CD4-positive, alpha-beta T cell (primary cell): ENCODE measurements around the gene STX18. TPM values are rescaled to one million over a fixed set of nuclear protein-coding genes. Genes with fewer than 3 reads are reported as not detected.
"Not testable (repeated sequence)": the region's sequence is repeated elsewhere in the genome, so short reads cannot be mapped to it uniquely, and the experiment has no call there.

Experiments
- ATAC-seq: fragments of 200-7000 bp; cut with Tn5 transposase; one replicate; pipeline ENCODE4 v1.10.0; 2022; ENCODE audit warnings: mild to moderate bottlenecking; ENCODE audit not compliant: poor library complexity
- CTCF ChIA-PET: fragments of 350-600 bp; sonication (Branson Sonifier 250); formaldehyde crosslinking; loops from one replicate; lab custom pipeline; 2021; ENCODE audit warnings: antibody characterized with exemption, inconsistent platforms; lab: Charles Lee
- POLR2A ChIA-PET: fragments of 350-600 bp; sonication (Branson Sonifier 250); formaldehyde crosslinking; loops from one replicate; lab custom pipeline; 2021; ENCODE audit warnings: antibody characterized with exemption, inconsistent platforms; lab: Charles Lee
- DNase-seq, 14 experiments: peaks; one replicate each; pipeline ENCODE4 v3.0.0-alpha.2; 2013 to 2020; ENCODE audit warnings: mixed read lengths in 2 of 14
- H3K27ac ChIP-seq, 2 donors: one replicate each; pipeline versions ENCODE4 v1.5.1 to v1.7.0; 2013; ENCODE audit warnings: low read length in 2 of 2, low read depth in 1 of 2, mild to moderate bottlenecking in 1 of 2
- H3K27me3 ChIP-seq, 2 experiments: 1 replicate in 1 of 2; 2 replicates in 1 of 2; pipeline versions ENCODE4 v1.6.1 to v1.7.0; 2013; ENCODE audit warnings: low read length in 2 of 2, control low read depth in 1 of 2, mild to moderate bottlenecking in 1 of 2, moderate library complexity in 1 of 2; ENCODE audit not compliant: insufficient read depth in 2 of 2, control insufficient read depth in 1 of 2
- H3K36me3 ChIP-seq: one replicate; pipeline ENCODE4 v1.6.1; 2013; ENCODE audit warnings: low read length, control low read depth; ENCODE audit not compliant: insufficient read depth
- H3K4me1 ChIP-seq: one replicate; pipeline ENCODE4 v1.6.1; 2013; ENCODE audit warnings: low read length, control low read depth; ENCODE audit not compliant: insufficient read depth
- H3K4me3 ChIP-seq: one replicate; pipeline ENCODE4 v1.5.1; 2013; ENCODE audit warnings: mild to moderate bottlenecking, low read length, moderate library complexity
- H3K9me3 ChIP-seq, 2 experiments: 1 replicate in 1 of 2; 2 replicates in 1 of 2; pipeline versions ENCODE4 v1.6.1 to v1.7.0; 2013; ENCODE audit warnings: low read length in 2 of 2, mild to moderate bottlenecking in 2 of 2, control low read depth in 1 of 2, moderate library complexity in 1 of 2; ENCODE audit not compliant: control insufficient read depth in 1 of 2, insufficient read depth in 1 of 2
- H3K27ac Mint-ChIP-seq: one replicate; pipeline ENCODE4 v1.8.0; 2020; ENCODE audit warnings: mixed read lengths
- H3K27me3 Mint-ChIP-seq: one replicate; pipeline ENCODE4 v1.8.0; 2021; ENCODE audit warnings: mixed read lengths
- H3K36me3 Mint-ChIP-seq: one replicate; pipeline ENCODE4 v1.8.0; 2021; ENCODE audit warnings: low read depth, mixed read lengths
- H3K4me1 Mint-ChIP-seq: one replicate; pipeline ENCODE4 v1.8.0; 2021; ENCODE audit warnings: low read depth, mixed read lengths
- H3K4me3 Mint-ChIP-seq: one replicate; pipeline ENCODE4 v1.8.0; 2020; ENCODE audit warnings: mild to moderate bottlenecking, mixed read lengths
- H3K9me3 Mint-ChIP-seq: one replicate; pipeline ENCODE4 v1.8.0; 2020; ENCODE audit warnings: mixed read lengths
- intact Hi-C, 2 experiments: fragments of 100-400 bp; cut with DNase I in 1 of 2; cut with micrococcal nuclease in 1 of 2; formaldehyde crosslinking; loops; one replicate each; pipeline versions ENCODE4 v1.15.1 to v1.9.0; 2023 to 2025; cut with DNase I, micrococcal nuclease
- total RNA-seq, 174 experiments: library from RNA in 2 of 174; stranded (reverse) in 2 of 174; gene quantifications; one replicate each; pipeline ENCODE4 v1.2.3 and lab custom pipeline; 2021 to 2026
- TF ChIP-seq, protein P1 (sequence below): fragments of 200-600 bp; IDR thresholded peaks from one replicate; pipeline ENCODE4 v1.8.0; 2022; ENCODE audit warnings: antibody characterized with exemption, mild to moderate bottlenecking

Gene STX18
- total RNA-seq, 2 experiments from 2014 or later: 15.2 to 15.5 TPM

DNA sequence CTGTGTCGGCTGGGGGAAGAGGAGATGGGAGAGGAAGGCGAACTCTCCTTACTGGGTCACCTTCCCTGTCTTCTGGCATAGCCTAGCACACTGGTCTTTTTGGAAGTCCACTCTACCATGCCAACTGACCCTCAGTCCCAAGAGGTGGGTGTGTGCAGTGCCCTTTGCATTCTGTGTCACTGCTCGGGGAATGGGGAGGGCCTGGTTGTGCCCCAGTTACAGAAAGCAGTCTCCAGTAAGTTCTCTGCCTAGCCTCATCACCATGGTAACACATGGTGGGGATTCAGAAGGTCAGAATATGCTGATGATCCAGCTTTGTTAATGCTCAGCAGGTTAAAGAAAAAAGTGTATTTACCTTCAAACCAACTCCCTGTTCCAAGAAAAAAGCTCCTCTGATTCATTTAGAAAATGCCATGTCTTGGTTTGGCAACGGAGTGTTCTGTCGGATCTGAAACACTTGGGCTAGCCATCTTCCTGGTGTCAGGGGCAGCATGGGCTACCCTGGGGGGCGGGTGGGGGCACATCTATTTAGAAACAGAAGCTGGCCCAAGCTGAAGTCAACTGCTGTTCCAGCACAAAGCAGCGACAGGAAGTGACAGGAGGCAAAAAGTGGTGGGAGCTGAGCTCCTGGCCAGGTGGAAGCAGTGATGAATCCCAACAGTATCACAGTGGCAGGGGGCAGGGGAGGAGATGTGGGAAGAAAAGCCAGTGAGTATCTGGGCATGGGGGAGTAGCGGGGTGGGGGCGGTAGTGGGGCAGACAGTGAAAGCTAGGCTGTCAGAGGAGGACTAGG is 117.9 kb downstream of the STX18 start:
- Histone ChIP-seq H3K9me3 (no peaks in the 10 kb centered on the region), H3K4me3 (no peak overlapping the region), H3K27ac (no peak overlapping the region), H3K36me3 (peaks cover 49% of the 10 kb centered on the region), H3K27me3 (no peaks in the 10 kb centered on the region), H3K4me1 (peaks cover 10% of the 10 kb centered on the region)
- Mint-ChIP-seq H3K9me3 (no peaks in the 10 kb centered on the region), H3K4me1 (peaks cover 12% of the 10 kb centered on the region), H3K4me3 (no peak overlapping the region), H3K36me3 (peaks cover 70% of the 10 kb centered on the region), H3K27me3 (no peaks in the 10 kb centered on the region), H3K27ac (no peak overlapping the region)
- DNase-seq (no peak), ATAC-seq (no peak)
- ChIA-PET CTCF (no interaction called here), POLR2A (interaction anchor here (1.7 kb wide), 1 partner anchor 176 kb away, joined by 7 read pairs; the partner anchor contains the start of gene TMEM128)
- TF ChIP-seq, protein P1, sequence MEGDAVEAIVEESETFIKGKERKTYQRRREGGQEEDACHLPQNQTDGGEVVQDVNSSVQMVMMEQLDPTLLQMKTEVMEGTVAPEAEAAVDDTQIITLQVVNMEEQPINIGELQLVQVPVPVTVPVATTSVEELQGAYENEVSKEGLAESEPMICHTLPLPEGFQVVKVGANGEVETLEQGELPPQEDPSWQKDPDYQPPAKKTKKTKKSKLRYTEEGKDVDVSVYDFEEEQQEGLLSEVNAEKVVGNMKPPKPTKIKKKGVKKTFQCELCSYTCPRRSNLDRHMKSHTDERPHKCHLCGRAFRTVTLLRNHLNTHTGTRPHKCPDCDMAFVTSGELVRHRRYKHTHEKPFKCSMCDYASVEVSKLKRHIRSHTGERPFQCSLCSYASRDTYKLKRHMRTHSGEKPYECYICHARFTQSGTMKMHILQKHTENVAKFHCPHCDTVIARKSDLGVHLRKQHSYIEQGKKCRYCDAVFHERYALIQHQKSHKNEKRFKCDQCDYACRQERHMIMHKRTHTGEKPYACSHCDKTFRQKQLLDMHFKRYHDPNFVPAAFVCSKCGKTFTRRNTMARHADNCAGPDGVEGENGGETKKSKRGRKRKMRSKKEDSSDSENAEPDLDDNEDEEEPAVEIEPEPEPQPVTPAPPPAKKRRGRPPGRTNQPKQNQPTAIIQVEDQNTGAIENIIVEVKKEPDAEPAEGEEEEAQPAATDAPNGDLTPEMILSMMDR: no peak
- intact Hi-C loops: no loop called here

DNA sequence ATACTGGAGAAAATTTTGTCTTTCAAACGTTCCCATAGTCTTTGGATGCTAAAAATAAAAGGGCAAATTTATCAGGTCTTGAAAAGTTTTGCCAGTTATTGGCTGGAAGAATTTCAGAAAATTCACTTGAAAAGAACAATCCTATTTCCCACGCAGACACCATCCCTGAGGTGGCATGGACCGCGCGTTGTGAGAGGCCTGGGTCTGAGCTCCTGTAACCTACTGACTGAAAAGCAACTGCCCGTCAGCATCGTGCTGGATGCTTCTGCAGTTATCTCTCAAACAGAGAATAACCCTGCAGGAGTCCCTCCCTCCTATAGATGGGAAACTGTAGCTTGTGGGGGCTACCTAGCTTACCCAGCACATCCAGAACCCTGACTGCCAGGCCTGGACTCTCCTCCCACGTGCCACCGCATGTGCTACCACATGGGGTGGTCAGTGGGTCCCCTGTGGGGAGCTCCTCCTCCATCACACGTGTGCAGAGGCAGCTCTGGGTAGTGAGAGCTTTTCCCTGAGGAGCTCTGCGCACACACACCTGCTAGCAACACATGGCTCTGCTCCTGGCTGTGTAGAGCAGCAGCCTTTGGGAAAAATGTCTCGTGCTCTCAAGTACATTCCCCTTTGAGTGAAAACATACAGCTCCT is 118.9 kb downstream of the STX18 start:
- Histone ChIP-seq H3K27me3 (no peaks in the 10 kb centered on the region), H3K4me3 (no peak overlapping the region), H3K36me3 (peaks cover 42% of the 10 kb centered on the region), H3K27ac (no peak overlapping the region), H3K4me1 (peaks cover 19% of the 10 kb centered on the region), H3K9me3 (no peaks in the 10 kb centered on the region)
- TF ChIP-seq, protein P1: no peak
- no peak overlapping the region for H3K4me3 Mint-ChIP-seq
- no peaks in the 10 kb centered on the region for H3K27me3 Mint-ChIP-seq
- H3K36me3 Mint-ChIP-seq: peaks cover 72% of the 10 kb centered on the region
- H3K9me3 Mint-ChIP-seq: no peaks in the 10 kb centered on the region
- H3K4me1 Mint-ChIP-seq: peaks cover 22% of the 10 kb centered on the region
- POLR2A ChIA-PET: interaction anchor here (1.7 kb wide), 1 partner anchor 175 kb away, joined by 7 read pairs; the partner anchor contains the start of gene TMEM128
- CTCF ChIA-PET: no interaction called here
- intact Hi-C loops: no loop called here
- DNase-seq (no peak), ATAC-seq (no peak)
- H3K27ac Mint-ChIP-seq: no peak overlapping the region

GRCh38 chr4:4422117-4422516 is 119.7 kb downstream of the STX18 start:
- H3K4me1 Mint-ChIP-seq: peaks cover 30% of the 10 kb centered on the region
- H3K27me3 Mint-ChIP-seq, H3K9me3 Mint-ChIP-seq, intact Hi-C loops, H3K4me3 Mint-ChIP-seq, DNase-seq, H3K27ac ChIP-seq, H3K27me3 ChIP-seq, POLR2A ChIA-PET, CTCF ChIA-PET, H3K4me3 ChIP-seq, H3K9me3 ChIP-seq, H3K27ac Mint-ChIP-seq, ATAC-seq: not testable (repeated sequence)
- Histone ChIP-seq H3K36me3 (peaks cover 42% of the 10 kb centered on the region), H3K4me1 (peaks cover 25% of the 10 kb centered on the region)
- H3K36me3 Mint-ChIP-seq: peaks cover 80% of the 10 kb centered on the region
